ENCODE data around the gene PCSK6.

DNA sequence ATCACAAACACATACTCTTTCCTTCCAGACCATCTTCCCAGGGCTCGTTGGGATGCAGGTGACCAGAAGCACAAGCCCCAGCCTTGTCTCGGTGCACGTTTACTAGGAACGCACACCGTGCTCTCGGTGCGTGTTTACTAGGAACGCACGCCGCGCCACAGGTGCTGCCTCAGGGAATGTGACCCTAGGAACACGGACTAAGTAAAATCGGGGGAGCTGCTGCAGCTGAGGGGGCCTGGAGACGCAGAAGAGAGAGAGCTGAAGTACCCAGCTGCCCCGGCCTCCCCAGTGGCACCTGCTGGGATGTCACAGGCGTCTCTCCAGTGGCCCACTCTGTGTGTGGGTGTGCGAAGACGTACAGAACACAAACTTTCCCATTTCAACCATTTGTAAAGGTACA is 103.5 kb downstream of the PCSK6 start:
- TF ChIP-seq, protein P1, sequence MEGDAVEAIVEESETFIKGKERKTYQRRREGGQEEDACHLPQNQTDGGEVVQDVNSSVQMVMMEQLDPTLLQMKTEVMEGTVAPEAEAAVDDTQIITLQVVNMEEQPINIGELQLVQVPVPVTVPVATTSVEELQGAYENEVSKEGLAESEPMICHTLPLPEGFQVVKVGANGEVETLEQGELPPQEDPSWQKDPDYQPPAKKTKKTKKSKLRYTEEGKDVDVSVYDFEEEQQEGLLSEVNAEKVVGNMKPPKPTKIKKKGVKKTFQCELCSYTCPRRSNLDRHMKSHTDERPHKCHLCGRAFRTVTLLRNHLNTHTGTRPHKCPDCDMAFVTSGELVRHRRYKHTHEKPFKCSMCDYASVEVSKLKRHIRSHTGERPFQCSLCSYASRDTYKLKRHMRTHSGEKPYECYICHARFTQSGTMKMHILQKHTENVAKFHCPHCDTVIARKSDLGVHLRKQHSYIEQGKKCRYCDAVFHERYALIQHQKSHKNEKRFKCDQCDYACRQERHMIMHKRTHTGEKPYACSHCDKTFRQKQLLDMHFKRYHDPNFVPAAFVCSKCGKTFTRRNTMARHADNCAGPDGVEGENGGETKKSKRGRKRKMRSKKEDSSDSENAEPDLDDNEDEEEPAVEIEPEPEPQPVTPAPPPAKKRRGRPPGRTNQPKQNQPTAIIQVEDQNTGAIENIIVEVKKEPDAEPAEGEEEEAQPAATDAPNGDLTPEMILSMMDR (IDR thresholded peaks at IDR 0.05) = no peak
- no peak for TF ChIP-seq POLR2AphosphoS5 (IDR thresholded peaks at IDR 0.05)
